ENCODE results near the gene TBC1D4. TPM values are rescaled to one million over a fixed set of nuclear protein-coding genes. Genes with fewer than 3 reads are reported as not detected.

The TBC1D4 gene
- total RNA-seq, 1 experiment from 2014 or later: 19.5 TPM

- intact Hi-C loops (cut with micrococcal nuclease; ENCODE audit: unreplicated experiment): no loop called here
- Histone ChIP-seq H4K20me1 (ENCODE audit: insufficient read depth) (no peaks in the 10 kb centered on the region), H3F3A (ENCODE audit: insufficient read depth, low read depth) (no peaks in the 10 kb centered on the region), H3K27me3 (ENCODE audit: insufficient read depth, low read depth) (no peaks in the 10 kb centered on the region), H3K79me2 (ENCODE audit: low read depth) (no peaks in the 10 kb centered on the region), H3K36me3 (ENCODE audit: low read depth) (no peaks in the 10 kb centered on the region), H3K4me3 (no peak overlapping the region), H2AFZ (no peak overlapping the region), H3K4me2 (no peak overlapping the region), H3K9me3 (ENCODE audit: insufficient read depth, low read depth) (no peaks in the 10 kb centered on the region), H3K27ac (no peak overlapping the region), H3K9me2 (ENCODE audit: insufficient read depth) (no peaks in the 10 kb centered on the region), H3K4me1 (replicated peaks; ENCODE audit: insufficient read depth) (no peaks in the 10 kb centered on the region)
- DNase-seq: no peak
- CTCF ChIA-PET: no interaction called here
- TF ChIP-seq EZH2 (IDR thresholded peaks at IDR 0.05; ENCODE audit: low read depth) (no peak), CTCF (conservative IDR thresholded peaks at IDR 0.05) (no peak)
- POLR2A ChIA-PET (ENCODE audit: unreplicated experiment): no interaction called here
- no TSS peak for BruUV-seq (replicated peaks)
Measured at GRCh38 chr13:75326173-75327134, 155.5 kb downstream of the TBC1D4 start.

- Histone ChIP-seq H3F3A (ENCODE audit: insufficient read depth, low read depth) (no peaks in the 10 kb centered on the region), H3K79me2 (ENCODE audit: low read depth) (no peaks in the 10 kb centered on the region), H3K9me2 (ENCODE audit: insufficient read depth) (no peaks in the 10 kb centered on the region), H3K4me2 (no peak overlapping the region), H3K36me3 (ENCODE audit: low read depth) (no peaks in the 10 kb centered on the region), H4K20me1 (ENCODE audit: insufficient read depth) (no peaks in the 10 kb centered on the region), H3K4me3 (no peak overlapping the region), H3K4me1 (replicated peaks; ENCODE audit: insufficient read depth) (no peaks in the 10 kb centered on the region), H3K27ac (no peak overlapping the region), H3K27me3 (ENCODE audit: insufficient read depth, low read depth) (no peaks in the 10 kb centered on the region), H2AFZ (no peak overlapping the region), H3K9me3 (ENCODE audit: insufficient read depth, low read depth) (no peaks in the 10 kb centered on the region)
- no TSS peak for BruUV-seq (replicated peaks)
- no peak for TF ChIP-seq CTCF (conservative IDR thresholded peaks at IDR 0.05)
- no peak for DNase-seq
- POLR2A ChIA-PET (ENCODE audit: unreplicated experiment): no interaction called here
- intact Hi-C loops (cut with micrococcal nuclease; ENCODE audit: unreplicated experiment): no loop called here
- CTCF ChIA-PET: no interaction called here
Measured at GRCh38 chr13:75325711-75326110, 156.3 kb downstream of the TBC1D4 start.

GRCh38 chr13:75324413-75324940 lies 157.5 kb downstream of the TBC1D4 start:
- H3K27ac ChIP-seq: no peak overlapping the region
- intact Hi-C loops (cut with micrococcal nuclease; ENCODE audit: unreplicated experiment): no loop called here
- H3K36me3 ChIP-seq (ENCODE audit: low read depth): no peaks in the 10 kb centered on the region
- no peaks in the 10 kb centered on the region for H3K27me3 ChIP-seq (ENCODE audit: insufficient read depth, low read depth)
- no TSS peak for BruUV-seq (replicated peaks)
- no peak overlapping the region for H3K4me2 ChIP-seq
- no peak for DNase-seq
- H3K79me2 ChIP-seq (ENCODE audit: low read depth): no peaks in the 10 kb centered on the region
- ChIA-PET CTCF (interaction anchor here (0.7 kb wide), 1 partner anchor 180 kb away, joined by 3 read pairs; no protein-coding TSS in a partner anchor), POLR2A (ENCODE audit: unreplicated experiment) (no interaction called here)
- TF ChIP-seq EZH2 (IDR thresholded peaks at IDR 0.05; ENCODE audit: low read depth) (no peak), CTCF (conservative IDR thresholded peaks at IDR 0.05) (no peak)
- no peaks in the 10 kb centered on the region for H4K20me1 ChIP-seq (ENCODE audit: insufficient read depth)
- H3K4me1 ChIP-seq (replicated peaks; ENCODE audit: insufficient read depth): no peaks in the 10 kb centered on the region
- no peak overlapping the region for H3K4me3 ChIP-seq
- H2AFZ ChIP-seq: no peak overlapping the region
- H3K9me2 ChIP-seq (ENCODE audit: insufficient read depth): no peaks in the 10 kb centered on the region
- H3K9me3 ChIP-seq (ENCODE audit: insufficient read depth, low read depth): no peaks in the 10 kb centered on the region
- no peaks in the 10 kb centered on the region for H3F3A ChIP-seq (ENCODE audit: insufficient read depth, low read depth)
